Endometrial microvascular endothelial cells (primary cell): ENCODE measurements around the gene CAMK1G. TPM values are rescaled to one million over a fixed set of nuclear protein-coding genes. Genes with fewer than 3 reads are reported as not detected.

Experiments
- in situ Hi-C: cut with HindIII; loops from 2 replicates; pipeline ENCODE4 v1.10.0; 2017; ENCODE audit warnings: low sequenced_read_pairs, low pct_unique_long_range_greater_than_20kb; ENCODE audit errors: inconsistent ontology term
- total RNA-seq: library from RNA; depleted of rRNA; stranded (reverse); fragments of >200 nt; gene quantifications from one replicate; pipeline ENCODE4 v1.2.3, GENCODE V29; 2015; ENCODE audit errors: inconsistent ontology term

Gene CAMK1G
- total RNA-seq, 1 donor from 2014 or later: 0.37 TPM

- in situ Hi-C loops: no loop called here
Observed at GRCh38 chr1:209594440-209594839, 10.9 kb downstream of the CAMK1G start.

DNA sequence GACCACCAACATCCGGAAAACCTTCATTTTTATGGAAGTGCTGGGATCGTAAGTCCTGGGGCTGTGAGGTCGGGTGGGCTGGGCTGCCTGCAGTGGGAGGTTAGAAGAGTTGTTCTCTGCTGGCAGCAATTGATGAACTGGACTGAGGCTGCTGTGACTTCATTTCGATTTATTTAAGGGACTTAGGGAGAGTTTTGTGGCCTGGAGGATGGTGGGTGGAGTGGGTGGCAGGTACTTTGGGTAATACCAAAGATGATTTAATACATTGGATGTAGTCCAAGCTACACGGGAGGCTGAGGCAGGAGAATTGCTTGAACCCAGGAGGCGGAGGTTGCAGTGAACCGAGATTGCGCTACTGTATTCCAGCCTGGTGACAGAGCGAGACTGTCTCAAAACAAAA, 11.5 kb downstream of the CAMK1G start:
- in situ Hi-C loops: no loop called here

- in situ Hi-C loops: no loop called here
Observed at GRCh38 chr1:209595599-209596285, 12.2 kb downstream of the CAMK1G start.

DNA sequence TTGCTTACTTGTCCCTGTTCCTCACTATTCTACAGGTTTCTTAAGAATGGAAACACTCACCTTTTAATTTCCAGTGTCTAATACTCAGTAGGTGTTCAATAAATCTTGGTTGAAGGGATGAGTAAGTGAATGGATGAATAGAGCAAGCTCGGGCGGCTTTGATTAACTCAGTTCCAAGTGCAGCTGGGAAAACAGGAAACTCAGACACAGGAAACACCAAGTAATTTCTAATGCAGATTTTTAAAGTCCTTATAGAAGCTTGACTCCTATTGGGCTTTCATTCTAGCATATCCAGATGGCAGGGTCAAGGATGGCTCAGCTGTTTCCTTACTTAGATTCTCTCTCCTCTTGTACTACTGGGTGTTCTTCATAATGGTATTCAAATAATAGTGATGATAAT, 14.0 kb downstream of the CAMK1G start:
- in situ Hi-C loops: no loop called here

GRCh38 chr1:209598227-209598626, 14.7 kb downstream of the CAMK1G start:
- in situ Hi-C loops: no loop called here

DNA sequence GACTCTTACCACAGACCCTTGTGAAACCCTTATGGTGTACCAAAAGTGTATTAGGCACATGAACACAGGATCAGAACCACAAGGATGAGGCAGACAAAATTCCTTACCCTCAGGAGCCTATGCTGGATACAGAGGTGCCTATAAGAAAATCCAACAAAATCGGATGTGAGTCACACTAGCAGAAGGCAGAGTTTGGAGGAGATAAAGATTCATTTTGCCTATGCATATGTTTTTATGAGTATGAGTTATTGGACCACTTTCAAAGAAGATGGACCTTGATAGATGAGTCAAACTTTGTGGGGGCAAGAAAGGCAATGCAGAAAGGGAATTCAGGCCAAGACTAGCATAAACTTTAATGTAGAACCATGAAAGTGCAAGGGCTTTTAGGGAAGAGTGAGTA, 17.0 kb downstream of the CAMK1G start:
- in situ Hi-C loops: no loop called here

DNA sequence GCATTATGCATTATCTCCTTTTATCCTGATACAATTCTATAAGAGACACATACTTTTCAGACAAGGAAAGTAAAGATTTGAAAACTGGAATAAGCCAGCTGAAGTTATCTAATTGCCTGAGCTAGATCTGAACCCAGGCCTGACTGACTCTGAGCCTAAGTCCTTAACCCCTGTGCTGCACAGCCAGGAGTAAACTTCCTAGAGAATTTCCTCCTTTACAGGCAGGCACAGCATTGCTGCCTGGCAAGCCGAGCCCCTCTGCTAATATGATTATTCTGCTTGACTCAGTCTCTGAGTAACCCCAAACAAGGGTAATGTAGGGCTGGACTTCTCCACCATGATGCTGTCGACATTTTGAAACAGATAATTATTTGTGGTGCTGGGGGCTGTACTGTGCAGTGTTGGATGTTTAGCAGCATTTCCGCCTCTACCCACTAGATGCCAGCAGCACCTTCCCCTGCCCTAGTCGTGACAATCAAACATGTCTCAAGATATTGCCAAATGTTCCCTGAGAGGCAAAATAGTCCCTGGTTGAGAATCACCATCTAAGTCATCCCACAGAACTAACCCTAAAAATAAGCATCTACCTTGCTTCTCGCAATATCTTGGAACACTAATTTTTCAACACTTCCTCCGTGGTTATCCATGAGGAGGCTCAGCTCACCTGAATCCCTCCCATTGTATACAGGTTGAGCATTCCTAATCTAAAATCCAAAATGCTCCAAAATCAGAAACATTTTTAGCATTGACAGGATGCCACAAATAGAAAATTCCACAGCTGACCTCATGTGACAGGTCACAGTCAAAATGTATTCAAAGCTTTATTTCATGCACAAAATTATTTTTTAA, 18.5 kb downstream of the CAMK1G start:
- in situ Hi-C loops: no loop called here

DNA sequence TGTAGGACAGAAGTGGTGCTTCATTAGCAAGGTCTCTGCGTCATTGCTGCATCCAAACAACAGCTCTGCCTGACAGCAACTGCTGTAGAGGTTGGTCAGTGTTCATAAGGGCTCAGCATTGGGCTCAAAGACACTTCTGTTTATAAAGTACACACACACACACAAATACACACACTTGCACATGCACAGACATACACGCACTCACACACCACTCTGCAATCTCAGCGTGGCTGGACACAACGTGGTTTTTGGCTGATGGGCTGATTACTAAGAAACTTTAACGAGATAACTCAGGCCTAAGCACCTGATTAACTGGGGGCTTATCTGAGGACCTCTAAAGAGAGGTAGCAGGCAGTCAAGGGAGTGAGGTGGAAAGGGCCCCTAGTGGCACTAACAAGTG, 20.4 kb downstream of the CAMK1G start:
- in situ Hi-C loops: no loop called here

DNA sequence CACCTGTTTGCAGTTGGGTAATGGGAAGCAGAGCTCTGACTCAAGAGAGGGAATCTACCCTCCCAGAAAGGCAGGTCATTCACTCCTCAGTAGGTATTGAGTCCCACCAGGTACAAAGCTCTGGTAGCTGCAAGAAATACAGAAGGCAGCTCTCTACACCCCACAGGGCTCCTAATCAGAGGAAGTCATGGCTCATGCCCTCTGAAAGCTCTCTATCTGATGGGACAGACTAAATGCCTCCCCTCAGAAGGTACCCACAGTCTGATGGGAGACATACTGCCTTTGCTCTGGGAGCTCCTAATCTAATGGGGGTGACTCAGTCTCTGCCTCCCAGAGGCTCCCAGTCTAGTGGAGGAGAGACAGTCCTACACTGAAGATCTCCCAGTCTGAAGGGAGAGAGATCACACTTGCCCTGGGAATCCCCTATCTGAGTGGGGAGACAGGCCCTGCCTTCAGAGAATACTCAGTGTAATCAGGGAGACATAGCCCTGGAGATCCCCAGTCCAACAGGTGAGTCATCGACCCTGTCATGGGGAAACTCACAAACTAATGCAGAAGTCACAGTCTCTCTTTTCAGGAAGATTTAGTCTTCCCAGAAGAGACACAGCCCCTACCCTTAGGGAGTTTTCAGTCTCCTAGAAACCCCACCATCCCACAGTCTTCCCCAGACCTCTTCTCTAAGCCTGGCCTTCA, 23.7 kb downstream of the CAMK1G start:
- in situ Hi-C loops: no loop called here

DNA sequence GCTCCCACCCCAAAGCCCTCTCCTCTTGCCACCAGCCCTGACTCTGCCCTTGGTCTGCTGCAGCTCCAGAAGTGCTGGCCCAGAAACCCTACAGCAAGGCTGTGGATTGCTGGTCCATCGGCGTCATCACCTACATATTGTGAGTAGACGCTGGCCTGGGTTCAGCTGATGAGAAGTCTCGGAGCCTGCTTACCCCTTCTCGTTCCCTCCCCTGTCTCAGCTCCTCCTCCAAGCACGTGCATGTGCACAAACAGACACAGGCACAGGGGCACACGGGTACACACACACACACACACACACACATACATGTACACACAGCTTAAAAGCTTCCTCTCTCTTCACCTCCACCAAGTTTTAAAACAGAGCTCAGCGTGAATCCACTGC, 24.3 kb downstream of the CAMK1G start:
- in situ Hi-C loops: no loop called here

GRCh38 chr1:209609041-209609790, 25.7 kb downstream of the CAMK1G start:
- in situ Hi-C loops: no loop called here

DNA sequence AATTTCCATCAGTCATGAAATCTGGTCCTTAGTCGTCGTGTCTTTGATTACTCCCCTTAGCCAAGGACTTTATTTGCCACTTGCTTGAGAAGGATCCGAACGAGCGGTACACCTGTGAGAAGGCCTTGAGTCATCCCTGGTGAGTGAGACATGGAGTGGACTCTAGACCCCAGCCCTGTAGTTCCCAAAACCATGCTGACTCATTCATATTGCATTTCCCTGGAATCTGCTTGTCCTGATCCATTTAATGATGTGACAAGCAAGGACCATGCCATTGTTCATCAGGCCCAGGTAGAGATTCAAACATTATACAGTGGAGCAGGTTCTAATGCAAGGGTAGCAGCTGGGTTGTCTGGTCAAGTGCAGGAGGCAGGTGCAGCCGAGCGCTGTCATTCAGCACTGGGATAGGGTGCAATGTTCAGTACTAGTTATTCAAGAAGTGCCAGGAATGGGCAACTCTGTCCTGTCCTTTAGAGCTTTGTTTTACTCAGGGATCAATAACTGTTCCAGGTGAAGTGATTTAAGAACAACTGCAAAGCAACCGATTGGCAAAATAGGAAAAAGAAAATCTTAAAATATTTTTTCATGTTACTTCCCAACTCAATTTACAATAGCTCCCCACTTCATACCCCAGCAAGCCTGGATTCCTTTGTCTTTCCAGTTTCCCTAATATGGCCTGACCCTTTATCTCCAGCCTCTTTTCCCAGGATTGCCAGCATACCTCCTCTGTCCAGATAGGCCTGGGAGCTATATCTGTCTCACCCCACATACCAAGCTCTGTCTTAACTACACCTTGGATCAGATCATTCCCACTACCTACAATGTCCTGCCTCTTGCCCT, 26.5 kb downstream of the CAMK1G start:
- in situ Hi-C loops: no loop called here

GRCh38 chr1:209610631-209610905, 27.1 kb downstream of the CAMK1G start:
- in situ Hi-C loops: no loop called here

GRCh38 chr1:209611771-209612570, 28.5 kb downstream of the CAMK1G start:
- in situ Hi-C loops: no loop called here

- in situ Hi-C loops: no loop called here
Observed at GRCh38 chr1:209612646-209613399, 29.3 kb downstream of the CAMK1G start.

- in situ Hi-C loops: no loop called here
Observed at GRCh38 chr1:209613400-209614150, 30.1 kb downstream of the CAMK1G start.

DNA sequence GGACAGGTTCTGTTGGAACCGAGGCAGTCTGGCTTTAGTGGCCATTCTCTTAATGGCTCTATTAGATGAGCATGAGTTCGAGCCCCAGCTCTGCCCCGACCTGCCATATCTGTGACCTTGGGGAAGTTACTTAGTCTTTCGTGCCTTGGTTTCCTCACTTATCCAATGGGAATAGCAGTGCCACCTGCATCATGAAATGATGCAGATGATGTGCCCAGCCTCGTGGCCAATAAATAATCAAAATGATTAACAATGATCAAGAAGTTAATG, 30.6 kb downstream of the CAMK1G start:
- in situ Hi-C loops: no loop called here
